GM15510 (cell line): ENCODE measurements around the gene CHD5.

Experiments used
- POLR2A ChIP-seq: IDR thresholded peaks from 3 replicates; pipeline ENCODE4 v1.6.1; 2011; ENCODE audit warnings: borderline replicate concordance; ENCODE audit not compliant: insufficient read length; ENCODE audit errors: extremely low read depth

The CHD5 gene

GRCh38 chr1:6152882-6153281, 27.2 kb downstream of the CHD5 start:
- no peak for TF ChIP-seq POLR2A

- no peak for TF ChIP-seq POLR2A
Measured at GRCh38 chr1:6152181-6152580, 27.9 kb downstream of the CHD5 start.

- TF ChIP-seq POLR2A = no peak
Measured at GRCh38 chr1:6151291-6151822, 28.8 kb downstream of the CHD5 start.

GRCh38 chr1:6150006-6150938, 29.8 kb downstream of the CHD5 start:
- no peak for TF ChIP-seq POLR2A

GRCh38 chr1:6149597-6149996, 30.5 kb downstream of the CHD5 start:
- no peak for TF ChIP-seq POLR2A

GRCh38 chr1:6148497-6149241, 31.5 kb downstream of the CHD5 start:
- TF ChIP-seq POLR2A = no peak

GRCh38 chr1:6145864-6146410, 34.2 kb downstream of the CHD5 start:
- TF ChIP-seq POLR2A = no peak

GRCh38 chr1:6145396-6145750, 34.7 kb downstream of the CHD5 start:
- TF ChIP-seq POLR2A = no peak

GRCh38 chr1:6144647-6145395, 35.3 kb downstream of the CHD5 start:
- TF ChIP-seq POLR2A = no peak

GRCh38 chr1:6144175-6144574, 35.9 kb downstream of the CHD5 start:
- no peak for TF ChIP-seq POLR2A

GRCh38 chr1:6143395-6143794, 36.7 kb downstream of the CHD5 start:
- TF ChIP-seq POLR2A = no peak

- TF ChIP-seq POLR2A = no peak
Measured at GRCh38 chr1:6142734-6143133, 37.4 kb downstream of the CHD5 start.

- no peak for TF ChIP-seq POLR2A
Measured at GRCh38 chr1:6142036-6142621, 38.0 kb downstream of the CHD5 start.

- no peak for TF ChIP-seq POLR2A
Measured at GRCh38 chr1:6141592-6141991, 38.5 kb downstream of the CHD5 start.
